Uterus (tissue), 4 donors: ENCODE results near the gene FMNL1. TPM values are rescaled to one million over a fixed set of nuclear protein-coding genes. Genes with fewer than 3 reads are reported as not detected.

ENCODE experiments used
- DNase-seq, 2 donors: peaks; one replicate each; pipeline ENCODE4 v3.0.0-alpha.2; 2019 to 2020
- H3K27ac ChIP-seq, 2 donors: fragments of 200-600 bp; sonication (generic); 1 replicate in 1 of 2; 2 replicates in 1 of 2; pipeline ENCODE4 v1.5.1; 2016 to 2018
- H3K27me3 ChIP-seq, 2 donors: fragments of 200-600 bp; sonication (generic); one replicate each; pipeline ENCODE4 v1.5.1; 2018 to 2019; ENCODE audit warnings: control low read depth in 1 of 2
- H3K36me3 ChIP-seq, 2 donors: fragments of 200-600 bp; sonication (generic); one replicate each; pipeline ENCODE4 v1.5.1; 2019; ENCODE audit warnings: control low read depth in 1 of 2
- H3K4me1 ChIP-seq, 2 donors: fragments of 200-600 bp; sonication (generic); one replicate each; pipeline ENCODE4 v1.5.1; 2018 to 2019; ENCODE audit warnings: control low read depth in 1 of 2
- H3K4me3 ChIP-seq, 2 donors: fragments of 200-600 bp; sonication (generic); 1 replicate in 1 of 2; 2 replicates in 1 of 2; pipeline ENCODE4 v1.5.1; 2018 to 2019; ENCODE audit warnings: mild to moderate bottlenecking in 1 of 2
- H3K9me3 ChIP-seq, 2 donors: fragments of 200-600 bp; sonication (generic); one replicate each; pipeline ENCODE4 v1.5.1; 2019; ENCODE audit warnings: control low read depth in 1 of 2
- POLR2A ChIP-seq, 2 donors: fragments of 450-650 bp; IDR thresholded peaks; one replicate each; pipeline ENCODE4 v1.6.1; 2016; ENCODE audit warnings: antibody characterized with exemption in 2 of 2, mild to moderate bottlenecking in 1 of 2, moderate library complexity in 1 of 2
- intact Hi-C: fragments of 100-400 bp; cut with DNase I; formaldehyde crosslinking; loops from one replicate; pipeline ENCODE4 v1.15.1; 2023; ENCODE audit warnings: low total_unique reads
- total RNA-seq, 4 donors: library from RNA; depleted of rRNA in 3 of 4; stranded (reverse); fragments of >200 nt in 3 of 4; gene quantifications; one replicate each; pipeline versions ENCODE4 v1.1.0 to v1.2.4, GENCODE V29; 2014 to 2023
- TF ChIP-seq, protein P1 (sequence below), 4 experiments: fragments of 200-600 bp in 2 of 4; fragments of 450-650 bp in 2 of 4; sonication (generic) in 2 of 4; IDR thresholded peaks; one replicate each; pipeline ENCODE4 v1.5.1; 2016 to 2019; ENCODE audit warnings: antibody characterized with exemption in 4 of 4, mild to moderate bottlenecking in 2 of 4, moderate library complexity in 1 of 4
- donor health status: DM: yes; HTN: yes; CAD: no.

FMNL1 gene
- total RNA-seq, 4 donors from 2014 or later = 2.6 to 12.3 (median 3.6) TPM

DNA sequence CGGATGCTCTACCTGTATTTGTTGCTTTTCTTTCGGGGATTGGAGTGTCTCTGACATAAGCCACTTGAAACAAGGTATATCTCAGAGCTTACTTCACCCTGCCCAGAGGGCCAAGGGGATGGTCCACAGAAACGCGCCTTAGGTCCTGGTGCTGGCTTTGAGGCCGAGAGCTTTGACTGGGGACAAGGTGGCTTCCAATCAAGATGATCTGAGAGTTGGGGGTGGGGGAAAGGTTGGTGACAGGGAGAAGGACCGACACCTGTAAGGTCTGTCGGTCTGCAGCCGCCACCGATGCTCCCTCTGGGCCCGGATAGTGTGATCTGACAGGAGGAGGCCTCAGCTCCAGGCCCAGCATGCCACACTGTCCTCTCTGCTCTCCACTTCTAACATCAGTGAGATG, 62.0 kb downstream of the FMNL1 start:
- no peaks in the 10 kb centered on the region for H3K36me3 ChIP-seq
- H3K27ac ChIP-seq = no peak overlapping the region
- TF ChIP-seq, protein P1, sequence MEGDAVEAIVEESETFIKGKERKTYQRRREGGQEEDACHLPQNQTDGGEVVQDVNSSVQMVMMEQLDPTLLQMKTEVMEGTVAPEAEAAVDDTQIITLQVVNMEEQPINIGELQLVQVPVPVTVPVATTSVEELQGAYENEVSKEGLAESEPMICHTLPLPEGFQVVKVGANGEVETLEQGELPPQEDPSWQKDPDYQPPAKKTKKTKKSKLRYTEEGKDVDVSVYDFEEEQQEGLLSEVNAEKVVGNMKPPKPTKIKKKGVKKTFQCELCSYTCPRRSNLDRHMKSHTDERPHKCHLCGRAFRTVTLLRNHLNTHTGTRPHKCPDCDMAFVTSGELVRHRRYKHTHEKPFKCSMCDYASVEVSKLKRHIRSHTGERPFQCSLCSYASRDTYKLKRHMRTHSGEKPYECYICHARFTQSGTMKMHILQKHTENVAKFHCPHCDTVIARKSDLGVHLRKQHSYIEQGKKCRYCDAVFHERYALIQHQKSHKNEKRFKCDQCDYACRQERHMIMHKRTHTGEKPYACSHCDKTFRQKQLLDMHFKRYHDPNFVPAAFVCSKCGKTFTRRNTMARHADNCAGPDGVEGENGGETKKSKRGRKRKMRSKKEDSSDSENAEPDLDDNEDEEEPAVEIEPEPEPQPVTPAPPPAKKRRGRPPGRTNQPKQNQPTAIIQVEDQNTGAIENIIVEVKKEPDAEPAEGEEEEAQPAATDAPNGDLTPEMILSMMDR (IDR thresholded peaks at IDR 0.05) = no peak
- no peak for TF ChIP-seq POLR2A (IDR thresholded peaks at IDR 0.05)
- intact Hi-C loops = no loop called here
- no peaks in the 10 kb centered on the region for H3K4me1 ChIP-seq
- DNase-seq = no peak
- H3K27me3 ChIP-seq = no peaks in the 10 kb centered on the region
- no peaks in the 10 kb centered on the region for H3K9me3 ChIP-seq
- H3K4me3 ChIP-seq = no peak overlapping the region

DNA sequence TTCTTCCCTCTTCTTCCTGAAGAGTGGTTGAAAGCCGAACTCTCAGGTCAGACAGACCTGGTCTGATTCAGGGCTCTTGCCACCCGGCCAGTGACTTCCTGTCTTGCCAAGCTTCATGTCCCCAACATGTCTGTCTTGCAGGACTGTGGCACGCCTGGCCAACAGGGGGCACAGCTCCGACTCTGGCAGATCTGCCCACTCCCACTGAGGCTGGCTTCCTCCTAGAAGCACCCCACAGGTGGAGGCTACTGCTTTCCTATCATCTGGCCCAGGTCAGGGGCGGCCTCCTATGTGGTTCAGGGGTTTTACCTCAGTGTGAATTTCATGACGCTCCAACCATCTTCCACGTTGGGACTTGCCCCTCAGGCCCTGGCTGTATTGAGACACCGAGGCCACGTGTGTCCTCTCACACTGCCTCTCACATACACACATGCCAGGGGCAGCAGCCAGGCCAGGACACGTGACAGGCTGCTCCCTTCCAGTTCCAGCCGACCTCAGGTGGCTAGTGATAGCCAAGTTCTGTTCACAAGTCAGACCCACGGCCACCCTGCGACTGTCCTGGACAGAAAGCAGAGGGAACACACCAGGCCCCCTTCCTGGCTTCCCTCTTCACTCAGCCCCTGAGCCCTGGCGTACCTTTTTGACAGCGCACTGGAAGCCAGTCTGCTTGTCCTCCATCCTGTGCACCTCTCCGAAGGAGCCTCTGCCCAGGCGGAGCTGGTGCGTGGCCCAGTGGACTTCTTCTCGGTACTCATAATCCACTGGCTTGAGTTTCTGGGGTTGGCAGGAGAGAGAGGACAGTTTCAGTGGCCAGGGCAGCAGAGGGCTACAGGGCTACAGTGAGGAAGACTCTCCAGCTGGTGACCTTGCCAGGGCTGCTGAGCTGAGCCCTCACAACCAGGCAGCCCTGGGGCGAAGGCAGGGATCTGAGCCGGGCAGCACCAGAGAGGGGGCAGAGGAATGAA, 62.8 kb downstream of the FMNL1 start:
- no peaks in the 10 kb centered on the region for H3K36me3 ChIP-seq
- TF ChIP-seq POLR2A (IDR thresholded peaks at IDR 0.05) = no peak
- TF ChIP-seq, protein P1 (IDR thresholded peaks at IDR 0.05) = no peak
- no peaks in the 10 kb centered on the region for H3K9me3 ChIP-seq
- no peak overlapping the region for H3K27ac ChIP-seq
- no peak overlapping the region for H3K4me3 ChIP-seq
- peaks cover 0 to 3% of the 10 kb centered on the region in 2 donors for H3K4me1 ChIP-seq
- no peak for DNase-seq
- intact Hi-C loops = no loop called here
- no peaks in the 10 kb centered on the region for H3K27me3 ChIP-seq

DNA sequence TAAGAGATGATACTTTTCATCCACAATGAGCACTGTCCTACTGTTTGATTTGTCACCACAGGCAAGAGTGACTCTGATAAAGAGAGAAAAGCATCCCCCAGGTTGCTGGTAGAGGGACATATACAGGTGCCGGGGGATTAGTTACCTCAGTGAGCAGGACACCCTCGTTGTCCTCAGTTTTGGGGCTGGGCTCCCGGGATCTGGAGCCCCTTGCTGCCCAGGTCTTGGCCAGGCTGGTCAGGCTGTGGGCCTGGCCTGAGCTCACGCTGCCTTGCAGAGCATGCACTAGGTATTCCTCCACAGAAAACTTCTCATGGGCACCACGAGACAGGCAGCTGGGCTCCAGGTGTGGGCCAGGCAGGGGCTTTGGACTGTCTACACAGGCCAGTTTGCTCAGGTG, 64.6 kb downstream of the FMNL1 start:
- H3K36me3 ChIP-seq = no peaks in the 10 kb centered on the region
- no peaks in the 10 kb centered on the region for H3K9me3 ChIP-seq
- intact Hi-C loops = no loop called here
- no peaks in the 10 kb centered on the region for H3K27me3 ChIP-seq
- no peak overlapping the region for H3K4me3 ChIP-seq
- DNase-seq = no peak
- TF ChIP-seq, protein P1 (IDR thresholded peaks at IDR 0.05) = no peak
- no peak for TF ChIP-seq POLR2A (IDR thresholded peaks at IDR 0.05)
- H3K4me1 ChIP-seq = peaks cover 0 to 3% of the 10 kb centered on the region in 2 donors
- no peak overlapping the region for H3K27ac ChIP-seq

DNA sequence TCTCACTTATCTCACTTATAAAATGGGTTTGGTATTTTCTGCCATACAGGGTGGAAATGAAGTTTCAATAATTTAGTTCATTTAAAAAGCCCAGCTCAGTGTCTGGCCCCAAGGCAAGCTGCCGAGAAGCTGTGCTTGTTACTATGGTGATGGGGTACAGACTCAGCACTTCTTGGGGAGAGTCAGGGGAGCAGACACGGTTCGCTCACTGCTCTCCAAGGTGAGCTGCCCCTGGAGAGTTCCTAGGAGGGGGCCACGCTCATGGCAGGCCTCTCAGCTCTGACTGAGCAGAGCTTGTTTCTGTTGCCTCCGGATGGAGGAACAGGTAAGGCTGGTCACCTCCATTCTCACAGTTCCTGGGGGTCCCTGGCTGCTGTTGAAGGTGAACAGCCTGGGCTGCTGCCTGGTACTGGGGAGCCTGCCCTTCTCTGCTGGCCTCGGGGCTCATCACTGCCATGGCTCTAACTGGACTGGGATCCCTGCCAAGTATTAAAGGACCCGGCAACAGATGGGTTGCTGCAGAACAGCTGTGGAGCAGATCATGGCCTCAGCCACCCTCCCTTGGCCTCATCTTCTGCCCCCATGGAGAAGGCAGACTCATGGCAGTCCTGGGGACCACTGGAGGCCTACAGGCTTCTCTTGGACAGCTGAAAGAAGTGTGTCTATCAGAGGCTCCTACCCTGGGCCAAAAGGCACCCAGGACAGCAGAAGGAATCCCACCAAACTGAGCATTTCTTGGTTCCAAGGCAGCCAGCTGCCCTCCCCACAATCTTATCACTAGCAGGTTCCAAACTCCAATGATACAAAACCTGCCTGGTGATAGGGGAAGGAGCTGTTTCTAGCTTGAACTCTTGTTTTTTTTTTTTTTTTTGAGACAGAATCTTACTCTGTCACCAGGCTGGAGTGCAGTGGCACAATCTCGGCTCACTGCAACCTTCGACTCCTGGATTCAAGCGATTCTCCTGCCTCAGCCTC, 66.1 kb downstream of the FMNL1 start:
- H3K4me3 ChIP-seq = no peak overlapping the region
- intact Hi-C loops = no loop called here
- no peaks in the 10 kb centered on the region for H3K36me3 ChIP-seq
- TF ChIP-seq, protein P1 (IDR thresholded peaks at IDR 0.05) = no peak
- no peak for TF ChIP-seq POLR2A (IDR thresholded peaks at IDR 0.05)
- no peaks in the 10 kb centered on the region for H3K27me3 ChIP-seq
- H3K9me3 ChIP-seq = no peaks in the 10 kb centered on the region
- H3K27ac ChIP-seq = peak overlapping the region; percentile 37 to 52
- no peak for DNase-seq
- H3K4me1 ChIP-seq = peaks cover 4 to 18% of the 10 kb centered on the region in 2 donors
